HCT116 (cell line): Measurements from ENCODE around the gene IBA57.

Experiments used
- CTCF ChIP-seq, 3 experiments: fragments of 200-600 bp in 1 of 3; sonication (generic) in 1 of 3; IDR thresholded peaks in 2 of 3; conservative IDR thresholded peaks in 1 of 3; 2 replicates each; pipeline ENCODE4 v1.5.1; 2012 to 2017; ENCODE audit warnings: low read depth in 2 of 3, low read length in 2 of 3, antibody characterized with exemption in 1 of 3, borderline replicate concordance in 1 of 3, control low read depth in 1 of 3, mild to moderate bottlenecking in 1 of 3, mixed read lengths in 1 of 3, mixed run types in 1 of 3, moderate library complexity in 1 of 3; ENCODE audit not compliant: insufficient read depth in 1 of 3
- POLR2AphosphoS5 ChIP-seq: IDR thresholded peaks from 2 replicates; pipeline ENCODE4 v1.6.1; 2011; ENCODE audit warnings: mild to moderate bottlenecking, low read depth, low read length, moderate library complexity

- no peak for TF ChIP-seq POLR2AphosphoS5
- TF ChIP-seq CTCF (IDR thresholded peaks at IDR 0.05 in 2 of 3, conservative IDR thresholded peaks at IDR 0.05 in 1 of 3; ENCODE audit: borderline replicate concordance in 1 of 3, insufficient read depth in 1 of 3, low read depth in 2 of 3, low read length in 2 of 3) = no peak
These were observed 33.8 kb upstream of the IBA57 start for GRCh38 chr1:228131766-228132165.
